IPS-18c (cell line): Measurements from ENCODE around the gene BRI3.
"Not testable (repeated sequence)": the region's sequence is repeated elsewhere in the genome, so short reads cannot be mapped to it uniquely, and the experiment has no call there.

ENCODE experiments used
- H3K4me3 ChIP-seq: 2 replicates; pipeline ENCODE4 v1.7.0; 2013; ENCODE audit warnings: low read depth, mild to moderate bottlenecking, low read length, moderate library complexity; ENCODE audit not compliant: insufficient read depth
- H3K9me3 ChIP-seq: one replicate; pipeline ENCODE4 v1.6.1; 2013; ENCODE audit warnings: mild to moderate bottlenecking, low read length, moderate library complexity; ENCODE audit not compliant: control insufficient read depth, insufficient read depth

Gene BRI3

GRCh38 chr7:98296833-98297232 lies 15.3 kb downstream of the BRI3 start:
- H3K9me3 ChIP-seq = peaks cover 2% of the 10 kb centered on the region
- no peak overlapping the region for H3K4me3 ChIP-seq

- Histone ChIP-seq H3K9me3 (peaks cover 2% of the 10 kb centered on the region), H3K4me3 (no peak overlapping the region)
Measured at GRCh38 chr7:98297626-98298286, 16.3 kb downstream of the BRI3 start.

GRCh38 chr7:98300595-98301372 lies 19.3 kb downstream of the BRI3 start:
- H3K9me3 ChIP-seq = peaks cover 2% of the 10 kb centered on the region
- H3K4me3 ChIP-seq = no peak overlapping the region; the same call in 1 of the 2 replicates

GRCh38 chr7:98301693-98302470 lies 20.4 kb downstream of the BRI3 start:
- H3K9me3 ChIP-seq = peaks cover 2% of the 10 kb centered on the region

GRCh38 chr7:98303176-98303865 lies 21.8 kb downstream of the BRI3 start:
- Histone ChIP-seq H3K4me3 (no peak overlapping the region), H3K9me3 (peaks cover 2% of the 10 kb centered on the region)

More at GRCh38 chr7:98301693-98302470, 20.4 kb downstream of the BRI3 start:
- H3K4me3 ChIP-seq = no peak overlapping the region

- Histone ChIP-seq H3K9me3 (peaks cover 2% of the 10 kb centered on the region), H3K4me3 (no peak overlapping the region)
Measured at GRCh38 chr7:98303906-98304305, 22.4 kb downstream of the BRI3 start.

GRCh38 chr7:98305951-98306535 lies 24.6 kb downstream of the BRI3 start:
- no peaks in the 10 kb centered on the region for H3K9me3 ChIP-seq
- H3K4me3 ChIP-seq = no peak overlapping the region

- no peak overlapping the region for H3K4me3 ChIP-seq
Measured at GRCh38 chr7:98307971-98308466, 26.5 kb downstream of the BRI3 start.

GRCh38 chr7:98309566-98309965 lies 28.1 kb downstream of the BRI3 start:
- Histone ChIP-seq H3K9me3 (no peaks in the 10 kb centered on the region), H3K4me3 (no peak overlapping the region)

More at GRCh38 chr7:98307971-98308466, 26.5 kb downstream of the BRI3 start:
- H3K9me3 ChIP-seq = no peaks in the 10 kb centered on the region

GRCh38 chr7:98312201-98312600 lies 30.7 kb downstream of the BRI3 start:
- H3K9me3 ChIP-seq = no peaks in the 10 kb centered on the region
- no peak overlapping the region for H3K4me3 ChIP-seq

- Histone ChIP-seq H3K4me3 (no peak overlapping the region), H3K9me3 (no peaks in the 10 kb centered on the region)
Measured at GRCh38 chr7:98314469-98314868, 33.0 kb downstream of the BRI3 start.

GRCh38 chr7:98315318-98315993 lies 34.0 kb downstream of the BRI3 start:
- Histone ChIP-seq H3K9me3 (no peaks in the 10 kb centered on the region), H3K4me3 (no peak overlapping the region)

GRCh38 chr7:98315994-98316527 lies 34.6 kb downstream of the BRI3 start:
- H3K9me3 ChIP-seq, H3K4me3 ChIP-seq: not testable (repeated sequence)

GRCh38 chr7:98317366-98318040 lies 36.0 kb downstream of the BRI3 start:
- Histone ChIP-seq H3K4me3 (no peak overlapping the region), H3K9me3 (no peaks in the 10 kb centered on the region)

GRCh38 chr7:98319176-98319575 lies 37.7 kb downstream of the BRI3 start:
- Histone ChIP-seq H3K9me3 (no peaks in the 10 kb centered on the region), H3K4me3 (no peak overlapping the region)

GRCh38 chr7:98321301-98321700 lies 39.8 kb downstream of the BRI3 start:
- Histone ChIP-seq H3K4me3 (no peak overlapping the region), H3K9me3 (no peaks in the 10 kb centered on the region)
